Measurements from ENCODE around the gene CAPN9.

GRCh38 chr1:230699716-230700115 is 47.5 kb upstream of the CAPN9 start:
- TF ChIP-seq CTCF (IDR thresholded peaks at IDR 0.05) (no peak), POLR2A (IDR thresholded peaks at IDR 0.05) (no peak)

Data from thyroid gland (tissue), 4 donors.